HFF-Myc (cell line): Measurements from ENCODE around the gene FREM3.
"Not testable (repeated sequence)": the region's sequence is repeated elsewhere in the genome, so short reads cannot be mapped to it uniquely, and the experiment has no call there.

Source experiments
- DNase-seq: peaks from one replicate; pipeline ENCODE4 v3.0.0-alpha.2; 2011; ENCODE audit warnings: low read depth; ENCODE audit errors: extremely low read depth
- H3K4me3 ChIP-seq: replicated peaks from 2 replicates; pipeline ENCODE4 v1.5.1; 2011; ENCODE audit warnings: low read depth, mild to moderate bottlenecking, control low read depth, low read length
- TF ChIP-seq, protein P1 (sequence below): IDR thresholded peaks from 2 replicates; pipeline ENCODE4 v1.5.1; 2012; ENCODE audit warnings: mild to moderate bottlenecking, low read depth, low read length, control low read depth; ENCODE audit errors: missing control alignments

Gene FREM3

DNA sequence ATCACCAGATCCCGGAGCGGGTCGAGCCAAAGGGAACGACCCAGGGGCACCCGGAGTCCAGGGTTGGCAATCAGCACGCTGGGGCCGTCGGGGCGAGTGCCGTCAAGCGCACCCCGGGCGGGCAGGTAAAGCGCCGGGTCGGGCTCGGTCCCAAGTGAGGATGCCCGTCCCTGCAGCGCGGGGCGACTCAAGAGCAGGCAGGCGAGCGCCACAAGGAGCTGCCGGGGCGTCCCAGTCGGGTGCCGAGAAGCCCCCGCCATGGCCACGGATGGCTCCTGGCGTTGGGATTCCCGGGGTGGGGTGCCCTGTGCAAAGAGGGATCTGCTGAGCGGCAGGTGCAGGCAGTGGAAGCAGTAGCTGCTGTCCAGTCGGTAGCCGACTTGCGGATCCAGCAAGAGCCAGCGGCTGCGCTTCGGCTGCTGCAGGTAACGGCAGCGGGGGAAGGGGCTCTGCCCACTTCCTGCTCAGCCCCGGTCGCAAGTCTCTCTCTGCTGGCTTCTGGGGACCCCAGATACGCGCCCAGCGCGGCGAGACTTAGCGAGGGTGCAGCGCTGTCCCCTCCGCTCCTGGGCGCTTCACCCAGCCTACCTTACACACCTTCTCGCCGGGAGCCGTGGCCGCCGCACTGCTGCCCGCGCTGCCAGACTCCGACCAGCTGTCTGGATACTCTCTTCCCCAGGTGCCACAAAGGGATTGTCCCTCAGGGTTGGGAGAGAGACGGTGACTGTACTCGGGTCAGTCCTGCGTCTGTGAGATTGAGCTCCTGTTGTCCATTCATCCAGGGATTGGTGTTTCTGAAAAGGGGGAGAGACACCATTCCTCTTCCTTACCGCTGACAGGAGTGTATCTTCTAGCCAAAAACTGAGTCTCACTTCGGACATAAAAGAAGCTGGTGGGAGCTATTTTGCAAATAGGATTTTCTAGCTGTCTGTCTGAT is at the start of gene FREM3:
Gene FREM3 (minus strand): TSS at position 260 of the 937 bp plus-strand sequence. CDS start 0 bp downstream, at position 260.
- no peak for DNase-seq
- TF ChIP-seq, protein P1, sequence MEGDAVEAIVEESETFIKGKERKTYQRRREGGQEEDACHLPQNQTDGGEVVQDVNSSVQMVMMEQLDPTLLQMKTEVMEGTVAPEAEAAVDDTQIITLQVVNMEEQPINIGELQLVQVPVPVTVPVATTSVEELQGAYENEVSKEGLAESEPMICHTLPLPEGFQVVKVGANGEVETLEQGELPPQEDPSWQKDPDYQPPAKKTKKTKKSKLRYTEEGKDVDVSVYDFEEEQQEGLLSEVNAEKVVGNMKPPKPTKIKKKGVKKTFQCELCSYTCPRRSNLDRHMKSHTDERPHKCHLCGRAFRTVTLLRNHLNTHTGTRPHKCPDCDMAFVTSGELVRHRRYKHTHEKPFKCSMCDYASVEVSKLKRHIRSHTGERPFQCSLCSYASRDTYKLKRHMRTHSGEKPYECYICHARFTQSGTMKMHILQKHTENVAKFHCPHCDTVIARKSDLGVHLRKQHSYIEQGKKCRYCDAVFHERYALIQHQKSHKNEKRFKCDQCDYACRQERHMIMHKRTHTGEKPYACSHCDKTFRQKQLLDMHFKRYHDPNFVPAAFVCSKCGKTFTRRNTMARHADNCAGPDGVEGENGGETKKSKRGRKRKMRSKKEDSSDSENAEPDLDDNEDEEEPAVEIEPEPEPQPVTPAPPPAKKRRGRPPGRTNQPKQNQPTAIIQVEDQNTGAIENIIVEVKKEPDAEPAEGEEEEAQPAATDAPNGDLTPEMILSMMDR, result no peak
- H3K4me3 ChIP-seq, result no peak within 1 kb of the TSS

DNA sequence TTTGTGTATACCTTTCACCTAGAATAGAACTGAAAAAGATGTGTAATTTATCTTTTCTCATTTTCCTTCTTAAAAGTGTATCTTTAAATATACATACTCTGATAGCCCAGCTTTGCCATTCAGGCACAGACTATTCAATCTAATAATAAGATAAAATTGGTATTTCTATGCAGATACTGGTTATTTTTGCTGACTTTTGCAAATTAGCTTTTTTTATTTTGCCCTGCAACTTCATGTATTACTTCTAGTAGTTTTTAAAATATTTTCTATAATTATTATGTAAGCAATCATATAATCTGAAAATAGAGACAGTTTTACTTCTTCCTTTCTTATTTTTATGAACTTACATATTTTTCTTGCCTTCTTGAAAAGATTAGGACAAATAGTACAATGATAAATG is 45.4 kb upstream of the FREM3 start:
- H3K4me3 ChIP-seq, result no peak overlapping the region
- TF ChIP-seq, protein P1, result no peak
- DNase-seq, result no peak

DNA sequence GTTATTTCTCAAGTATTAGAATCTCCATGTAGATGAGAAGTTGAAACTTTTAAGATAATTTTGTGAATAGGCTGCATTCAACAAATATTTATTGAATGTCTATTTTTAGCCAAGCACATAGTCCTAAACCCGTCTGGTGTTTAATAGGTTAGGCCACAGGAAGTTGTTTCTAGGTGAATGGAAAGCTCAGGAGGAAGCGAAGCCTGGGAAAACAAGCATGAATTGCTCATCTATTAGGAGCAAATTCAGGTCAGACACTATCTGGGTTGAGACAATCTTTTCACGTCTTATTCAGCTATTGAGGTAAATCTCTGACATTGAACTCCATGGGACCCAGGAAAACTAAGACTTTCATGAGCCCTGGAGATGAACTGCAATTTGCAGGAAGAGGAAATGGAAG is 43.1 kb upstream of the FREM3 start:
- TF ChIP-seq, protein P1, result no peak
- no peak for DNase-seq
- H3K4me3 ChIP-seq, result no peak overlapping the region

DNA sequence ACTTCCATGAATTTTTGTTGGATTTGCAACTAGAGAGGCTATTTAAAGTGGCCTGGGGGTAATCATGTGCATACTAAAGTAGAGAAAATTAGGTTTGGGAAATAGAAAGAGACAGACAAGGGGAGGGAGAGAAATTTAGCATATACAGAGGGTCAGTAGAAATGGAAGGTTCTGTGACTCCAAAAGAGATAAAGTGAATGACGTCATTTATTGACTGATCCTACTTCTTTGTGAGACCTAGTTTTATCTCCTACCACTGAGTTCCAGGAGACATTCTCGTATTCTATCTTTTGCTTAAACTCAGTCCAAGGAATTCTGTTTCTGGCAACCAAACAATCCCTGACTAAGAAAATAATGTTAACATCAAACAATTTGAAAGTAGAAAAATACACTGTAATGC is 42.4 kb upstream of the FREM3 start:
- TF ChIP-seq, protein P1, result no peak
- DNase-seq, result no peak
- no peak overlapping the region for H3K4me3 ChIP-seq

DNA sequence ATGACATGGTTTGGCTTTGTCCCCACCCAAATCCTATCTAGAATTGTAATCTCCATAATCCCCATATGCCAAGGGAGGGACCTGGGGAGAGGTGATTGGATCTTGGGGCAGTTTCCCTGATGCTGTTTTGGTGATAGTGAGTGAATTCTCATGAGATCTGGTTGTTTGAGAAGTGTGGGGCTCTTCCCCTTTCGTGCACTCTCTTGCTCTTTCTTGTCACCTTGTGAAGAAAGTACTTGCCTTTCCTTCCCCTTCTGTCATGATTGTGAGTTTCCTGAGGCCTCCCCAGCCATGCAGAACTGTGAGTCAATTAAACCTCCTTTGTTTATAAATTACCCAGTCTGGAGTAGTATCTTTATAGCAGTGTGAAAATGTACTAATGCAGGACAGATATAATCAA is 36.4 kb upstream of the FREM3 start:
- H3K4me3 ChIP-seq, result no peak overlapping the region
- DNase-seq, result no peak
- TF ChIP-seq, protein P1, result no peak

DNA sequence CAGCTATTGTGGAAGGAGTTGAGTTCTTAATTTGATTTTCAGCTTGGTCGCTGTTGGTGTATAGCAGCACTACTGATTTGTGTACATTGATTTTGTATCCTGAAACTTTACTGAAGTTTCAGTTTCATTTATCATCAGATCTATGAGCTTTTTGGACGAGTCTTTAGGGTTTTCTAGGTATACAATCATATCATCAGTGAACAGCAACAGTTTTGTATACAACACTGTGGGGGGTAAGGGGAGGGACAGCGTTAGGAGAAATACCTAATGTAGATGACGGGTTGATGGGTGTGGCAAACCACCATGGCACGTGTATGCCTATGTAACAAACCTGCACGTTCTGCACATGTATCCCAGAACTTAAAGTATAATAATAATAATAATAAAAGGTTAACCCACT is 35.6 kb upstream of the FREM3 start:
- DNase-seq, H3K4me3 ChIP-seq: not testable (repeated sequence)

DNA sequence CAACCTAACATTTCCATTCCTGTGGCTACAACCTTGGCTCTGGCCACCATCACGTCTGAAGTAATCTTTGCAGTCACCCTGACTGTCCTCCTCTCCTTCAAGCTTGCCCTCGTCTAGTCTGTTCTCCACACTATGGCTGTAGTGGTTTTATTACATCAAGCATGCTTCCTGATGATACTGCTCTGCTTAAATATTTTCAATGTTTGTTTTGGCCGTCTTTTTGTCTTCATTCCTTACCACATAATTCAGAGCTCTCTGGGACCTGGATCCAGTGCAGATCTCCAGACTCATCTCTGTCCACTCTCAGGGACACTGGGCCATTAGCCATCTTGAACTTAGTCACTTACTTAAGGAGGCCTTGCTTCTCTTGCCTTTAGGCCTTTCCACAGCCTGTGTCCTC is 27.7 kb upstream of the FREM3 start:
- DNase-seq, result no peak
- TF ChIP-seq, protein P1, result no peak
- H3K4me3 ChIP-seq, result no peak overlapping the region
